ENCODE data around the gene TMPRSS2.
A peak's percentile ranks its signal among the peaks of the same experiment; 100 is the strongest.

Gene TMPRSS2

DNA sequence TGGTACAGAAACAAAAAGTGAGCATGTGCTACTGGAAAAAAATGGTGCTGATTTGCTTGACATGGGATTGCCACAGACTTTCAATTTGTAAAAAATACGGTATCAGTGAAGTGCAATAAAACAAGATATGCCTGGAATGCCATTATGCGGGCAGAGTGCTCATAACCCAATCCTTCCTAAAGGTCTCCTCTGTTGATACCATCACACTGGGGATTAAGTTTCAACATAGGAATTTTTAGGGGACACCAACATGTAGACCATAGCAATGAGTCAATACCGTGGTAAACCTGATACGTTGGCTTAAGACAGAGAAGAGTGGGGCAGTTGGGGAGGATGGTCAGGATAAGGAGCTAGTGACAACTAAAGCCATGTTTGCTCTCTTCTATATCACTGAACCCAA lies 61.4 kb downstream of the TMPRSS2 start:
- no peak for DNase-seq

DNA sequence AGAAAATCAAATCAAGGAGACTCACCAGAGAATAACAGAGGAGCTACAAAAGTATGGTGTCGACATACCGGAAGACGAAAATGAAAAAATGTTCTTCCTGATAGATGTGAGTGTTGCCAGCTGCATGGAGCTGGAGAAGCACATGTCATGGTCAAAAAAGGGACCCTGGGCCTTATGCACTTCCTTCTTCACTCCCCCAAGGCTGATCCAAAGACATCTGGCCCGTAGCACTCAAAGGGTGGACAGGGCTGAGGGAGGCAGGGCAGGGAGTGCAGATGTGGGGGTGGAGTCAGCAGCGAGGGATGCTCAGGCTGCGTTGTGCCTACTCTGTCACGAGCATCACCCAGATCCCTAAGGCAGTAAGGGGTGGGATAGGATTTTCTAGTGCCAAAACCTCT lies 62.5 kb downstream of the TMPRSS2 start:
- DNase-seq = no peak

- DNase-seq = no peak
Observed at GRCh38 chr21:41444703-41445464, 63.1 kb downstream of the TMPRSS2 start.

DNA sequence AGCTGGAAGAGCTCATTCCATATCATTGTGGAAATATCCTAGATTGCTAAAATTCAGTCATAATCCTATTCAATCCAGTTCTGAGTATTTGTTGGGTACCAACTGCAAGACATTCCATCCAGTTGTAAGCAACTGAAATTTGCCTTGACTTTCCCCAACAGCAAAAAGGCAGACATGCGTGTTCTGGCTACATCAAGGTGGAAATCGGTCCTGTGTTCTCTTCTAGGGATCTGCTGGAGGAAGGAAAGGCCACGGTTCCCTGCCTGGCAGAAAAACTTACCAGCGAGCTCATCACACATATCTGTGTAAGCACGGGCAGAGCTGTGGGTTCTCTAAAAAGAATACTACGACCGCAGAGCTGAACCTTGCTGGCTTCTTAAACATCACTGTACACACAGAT lies 64.4 kb downstream of the TMPRSS2 start:
- DNase-seq = no peak

GRCh38 chr21:41442481-41443186 lies 65.3 kb downstream of the TMPRSS2 start:
- DNase-seq = no peak

- no peak for DNase-seq
Observed at GRCh38 chr21:41441546-41441945, 66.4 kb downstream of the TMPRSS2 start.

DNA sequence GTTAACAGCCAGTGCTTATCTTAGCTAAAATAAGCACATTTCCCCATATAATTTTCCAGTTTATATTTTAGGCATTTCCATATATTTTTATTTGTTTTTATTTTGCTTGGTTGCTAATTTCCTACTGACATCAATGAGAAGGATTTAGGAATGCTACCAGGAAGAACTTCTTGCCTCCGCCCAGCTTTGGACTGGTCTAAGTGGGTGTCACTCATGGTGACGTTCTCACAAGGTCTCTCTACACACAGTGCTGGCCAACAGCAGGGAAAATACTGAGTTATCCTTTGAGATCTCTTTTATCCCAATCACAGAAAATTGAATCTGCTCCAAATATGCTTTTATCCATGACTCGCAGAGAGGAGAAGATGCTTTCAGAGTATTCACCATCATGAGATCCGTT lies 68.7 kb downstream of the TMPRSS2 start:
- no peak for DNase-seq

DNA sequence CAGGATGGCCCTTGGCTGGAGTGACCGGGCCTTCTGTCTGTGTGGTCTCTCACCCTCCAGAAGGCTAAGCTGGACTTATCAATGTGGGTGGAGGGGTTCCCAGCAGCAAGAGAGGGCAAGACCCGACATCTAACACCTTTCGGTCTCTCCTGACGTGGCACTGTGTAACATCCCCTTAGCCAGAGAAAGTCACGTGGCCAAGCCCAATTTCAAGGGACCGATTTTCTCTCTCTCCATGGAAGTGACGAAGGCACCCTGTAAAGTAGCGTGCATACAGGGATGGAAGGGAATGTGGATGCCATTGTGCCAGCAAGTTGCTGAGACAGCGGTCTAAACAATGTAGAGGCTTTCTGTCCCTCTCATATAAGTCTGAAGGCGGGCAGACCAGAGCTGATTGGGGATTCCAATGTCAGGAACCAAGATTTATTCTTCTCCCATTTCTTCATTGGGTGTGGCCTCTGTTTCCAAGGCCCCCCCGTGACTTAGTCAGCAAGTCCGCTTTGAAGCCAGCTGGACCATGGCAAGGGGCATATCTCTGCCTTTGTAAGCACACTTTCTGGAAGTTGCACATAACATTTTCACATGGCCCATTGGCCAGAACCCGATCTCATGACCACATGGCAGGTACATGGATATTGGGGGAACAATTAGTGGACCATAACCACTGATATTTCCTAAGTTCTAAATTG lies 69.4 kb downstream of the TMPRSS2 start:
- no peak for DNase-seq

- no peak for DNase-seq
Observed at GRCh38 chr21:41437729-41438128, 70.2 kb downstream of the TMPRSS2 start.

- DNase-seq = peak; percentile 40
Observed at GRCh38 chr21:41435706-41436105, 72.3 kb downstream of the TMPRSS2 start.

DNA sequence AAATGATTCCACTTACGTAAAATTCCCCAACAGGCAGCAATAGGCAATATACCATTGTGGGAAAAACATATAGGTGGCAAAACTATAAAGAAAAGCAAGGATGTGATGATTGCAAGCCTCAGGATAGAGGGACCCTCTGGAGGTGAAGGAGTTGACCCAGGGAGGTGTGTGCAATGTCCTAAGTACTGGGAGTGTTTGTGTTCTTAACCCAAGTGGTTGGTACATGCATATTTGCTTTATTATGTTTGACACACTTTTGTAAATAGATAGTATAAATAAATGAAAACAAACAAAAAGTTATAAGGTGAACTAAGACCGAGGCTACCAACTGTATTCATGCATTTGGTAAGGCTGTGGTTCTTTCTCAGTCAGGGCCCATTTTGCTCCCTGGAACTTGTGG lies 74.4 kb downstream of the TMPRSS2 start:
- DNase-seq = no peak

DNA sequence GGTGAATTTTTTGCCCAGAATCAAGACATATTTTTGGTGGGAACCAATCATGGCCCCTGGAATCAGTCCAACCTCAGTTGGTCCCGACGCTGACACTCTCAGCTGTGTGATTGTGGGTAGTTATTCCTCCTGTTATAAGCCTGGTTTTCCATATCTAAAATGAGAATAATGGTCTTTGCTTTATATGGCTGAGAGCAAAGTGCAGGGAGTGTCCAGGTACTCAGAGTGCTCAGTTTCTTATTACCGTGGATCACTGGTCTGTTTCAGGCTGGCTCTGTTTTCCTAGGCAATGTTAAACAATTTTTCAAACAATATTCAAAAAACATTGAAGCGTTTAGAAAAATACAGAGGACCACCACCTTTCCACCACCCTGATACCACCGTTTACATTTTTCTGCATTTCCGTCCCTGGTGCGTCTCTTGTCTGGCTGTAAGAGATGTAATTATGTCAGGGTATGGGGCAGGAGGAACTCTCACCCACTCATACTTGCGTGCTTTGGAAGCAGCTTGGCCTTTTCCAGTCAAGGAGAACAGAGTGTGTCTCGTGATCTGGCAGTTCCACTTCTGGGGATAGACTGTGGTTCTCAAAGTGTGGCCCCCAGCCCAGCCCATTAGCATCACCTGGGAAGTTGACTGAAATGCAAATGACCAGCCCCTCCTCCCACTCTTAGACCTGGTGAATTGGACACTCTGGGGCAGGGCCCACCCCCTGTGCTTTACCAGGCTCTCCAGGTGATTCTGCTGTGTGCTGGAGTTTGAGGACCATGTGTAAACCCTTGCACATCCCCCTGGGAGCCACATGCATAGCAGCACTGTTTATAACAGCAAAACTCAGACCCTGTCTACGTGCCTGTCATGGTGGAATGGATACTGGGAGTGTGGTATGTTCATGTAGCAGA lies 75.1 kb downstream of the TMPRSS2 start:
- DNase-seq = no peak

- no peak for DNase-seq
Observed at GRCh38 chr21:41431788-41432548, 76.0 kb downstream of the TMPRSS2 start.

- no peak for DNase-seq
Observed at GRCh38 chr21:41429925-41430491, 78.0 kb downstream of the TMPRSS2 start.

DNA sequence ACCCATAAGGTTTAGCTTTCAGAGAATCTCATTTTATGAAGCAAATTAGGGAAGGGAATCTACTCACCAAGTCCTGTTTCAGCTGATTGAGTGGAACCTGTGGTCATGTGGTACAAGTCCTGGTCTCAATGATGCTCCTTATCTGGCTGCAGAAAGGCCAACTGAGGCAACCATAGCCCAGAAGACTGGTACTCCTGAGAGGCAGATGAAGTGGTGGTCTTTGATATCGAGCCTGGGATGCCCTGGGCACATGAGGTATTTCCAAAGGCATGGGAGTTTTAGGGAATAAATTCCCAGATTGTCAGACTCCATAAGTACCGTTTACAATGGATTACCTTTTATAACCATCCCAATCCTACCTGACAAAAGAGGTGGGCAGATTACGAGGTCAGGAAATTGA lies 78.7 kb downstream of the TMPRSS2 start:
- DNase-seq = no peak

GRCh38 chr21:41428847-41429246 lies 79.1 kb downstream of the TMPRSS2 start:
- no peak for DNase-seq

- no peak for DNase-seq
Observed at GRCh38 chr21:41428311-41428710, 79.6 kb downstream of the TMPRSS2 start.

GRCh38 chr21:41427556-41427955 lies 80.4 kb downstream of the TMPRSS2 start:
- DNase-seq = no peak

DNA sequence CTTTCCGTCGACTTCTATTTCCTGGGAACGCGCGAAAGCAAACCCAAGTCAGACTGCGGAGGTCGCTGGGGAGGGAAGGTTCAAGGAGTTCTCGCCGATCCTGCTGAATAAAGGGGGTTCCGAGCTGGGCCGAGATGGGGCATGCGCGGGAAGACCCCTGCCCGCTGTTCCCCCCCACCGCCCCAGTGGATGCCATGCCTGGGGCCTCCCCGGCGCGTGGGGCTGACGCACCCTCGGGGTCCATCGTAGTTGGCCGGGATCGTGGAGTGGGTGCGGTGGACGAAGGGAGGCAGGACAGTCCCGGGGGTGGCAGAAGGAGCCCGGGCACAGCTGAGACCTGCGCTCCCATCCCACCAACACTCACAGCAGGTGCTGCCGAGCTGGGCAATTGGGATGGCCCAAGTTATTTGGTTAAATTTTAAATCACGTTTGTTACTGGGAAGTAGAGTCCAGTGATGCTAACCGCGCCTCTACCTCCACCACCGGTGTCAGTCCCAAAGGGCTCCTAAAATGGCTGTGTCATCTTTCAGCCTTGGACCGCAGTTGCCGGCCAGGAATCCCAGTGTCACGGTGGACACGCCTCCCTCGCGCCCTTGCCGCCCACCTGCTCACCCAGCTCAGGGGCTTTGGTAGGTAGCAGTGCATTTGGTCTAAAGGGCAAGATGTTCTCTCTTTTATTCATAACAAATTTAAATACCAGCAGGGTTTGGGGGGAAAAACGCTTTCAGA lies 81.1 kb downstream of the TMPRSS2 start:
- no peak for DNase-seq

DNA sequence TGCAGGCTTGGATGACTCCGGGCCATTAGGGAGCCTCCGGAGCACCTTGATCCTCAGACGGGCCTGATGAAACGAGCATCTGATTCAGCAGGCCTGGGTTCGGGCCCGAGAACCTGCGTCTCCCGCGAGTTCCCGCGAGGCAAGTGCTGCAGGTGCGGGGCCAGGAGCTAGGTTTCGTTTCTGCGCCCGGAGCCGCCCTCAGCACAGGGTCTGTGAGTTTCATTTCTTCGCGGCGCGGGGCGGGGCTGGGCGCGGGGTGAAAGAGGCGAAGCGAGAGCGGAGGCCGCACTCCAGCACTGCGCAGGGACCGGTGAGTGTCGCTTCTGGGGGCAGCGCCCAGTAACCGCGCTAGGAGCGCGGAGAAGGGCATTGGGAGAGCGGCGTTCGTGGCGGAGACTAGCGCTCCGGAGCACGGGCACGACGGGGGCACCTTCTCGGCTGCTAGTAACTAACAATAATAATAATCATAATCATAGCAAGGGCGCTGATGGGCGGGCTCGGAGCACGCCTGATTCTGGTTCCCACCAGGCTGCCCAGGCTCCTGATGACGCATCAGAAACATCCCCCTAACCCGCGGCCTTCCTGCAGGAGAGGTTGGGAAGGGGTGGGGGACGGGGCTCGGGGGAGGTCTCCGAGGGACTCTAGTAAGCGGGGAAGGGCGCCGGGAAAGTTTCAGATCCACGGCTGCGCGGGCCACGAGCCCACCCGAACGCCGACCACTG lies 81.8 kb downstream of the TMPRSS2 start, which contains the start of gene MX1:
TSS of gene MX1 (plus strand) at position 286 of the 722 bp plus-strand sequence. CDS start 5,832 bp downstream, outside the sequence.
- DNase-seq = no peak

Measured in NCI-H82 (cell line).